Duodenal mucosa (tissue), 2 donors: ENCODE results near the gene ASXL1.

Experiments
- H3K27ac ChIP-seq: one replicate; pipeline ENCODE4 v1.7.0; 2013; ENCODE audit warnings: low read depth, low read length
- H3K27me3 ChIP-seq, 2 donors: one replicate each; pipeline ENCODE4 v1.7.0; 2013; ENCODE audit warnings: low read length in 2 of 2, control low read depth in 1 of 2; ENCODE audit not compliant: insufficient read depth in 2 of 2, control insufficient read depth in 1 of 2
- H3K36me3 ChIP-seq, 2 donors: one replicate each; pipeline ENCODE4 v1.7.0; 2013; ENCODE audit warnings: low read length in 2 of 2, control low read depth in 1 of 2; ENCODE audit not compliant: insufficient read depth in 2 of 2, control insufficient read depth in 1 of 2
- H3K4me1 ChIP-seq, 2 donors: one replicate each; pipeline ENCODE4 v1.7.0; 2013; ENCODE audit warnings: low read length in 2 of 2, control low read depth in 1 of 2; ENCODE audit not compliant: insufficient read depth in 2 of 2, control insufficient read depth in 1 of 2
- H3K4me3 ChIP-seq, 2 donors: one replicate each; pipeline ENCODE4 v1.7.0; 2013; ENCODE audit warnings: low read length in 2 of 2, low read depth in 1 of 2
- H3K9ac ChIP-seq, 2 donors: one replicate each; pipeline ENCODE4 v1.7.0; 2013; ENCODE audit warnings: low read length in 2 of 2, low read depth in 1 of 2
- H3K9me3 ChIP-seq, 2 donors: one replicate each; pipeline ENCODE4 v1.7.0; 2013; ENCODE audit warnings: low read length in 2 of 2, control low read depth in 1 of 2; ENCODE audit not compliant: control insufficient read depth in 1 of 2

The ASXL1 gene

DNA sequence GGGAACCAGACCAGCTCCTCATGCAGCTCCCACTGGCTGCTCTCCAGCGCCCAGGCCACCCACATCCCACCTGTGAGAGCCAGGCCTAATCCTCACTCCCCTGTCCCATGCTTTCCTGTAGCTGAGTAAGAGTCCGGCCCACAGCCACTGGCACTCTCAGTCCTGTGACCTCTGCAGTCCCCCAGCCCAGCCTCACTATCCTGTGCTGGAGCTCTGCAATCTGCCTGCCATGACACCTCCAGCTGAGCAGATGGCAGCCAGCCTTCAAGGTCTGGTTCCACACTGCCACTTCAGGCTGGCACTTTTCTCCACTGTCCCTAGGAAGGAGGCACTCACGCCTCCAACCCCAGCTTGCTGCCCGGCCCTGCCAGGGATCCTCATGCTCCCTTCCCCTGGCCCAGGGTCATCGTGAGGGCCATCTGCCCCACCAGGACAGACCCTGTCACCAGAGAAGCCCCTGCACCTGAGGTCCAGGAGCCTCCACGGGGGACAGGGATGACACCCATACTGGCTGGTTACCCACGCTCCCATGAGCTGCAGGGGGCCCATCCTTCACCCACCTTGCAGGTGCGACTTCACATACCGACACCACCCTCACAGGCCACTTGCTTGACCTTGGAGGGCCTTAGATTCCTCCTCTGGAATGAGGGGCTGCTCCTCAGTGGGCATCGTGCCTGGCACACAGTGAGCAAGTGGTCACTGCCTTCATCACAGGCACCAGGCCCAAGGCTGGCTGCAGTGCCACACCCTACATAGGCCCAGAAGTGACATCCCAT is 100.1 kb downstream of the ASXL1 start:
- H3K4me3 ChIP-seq, result no peak overlapping the region

DNA sequence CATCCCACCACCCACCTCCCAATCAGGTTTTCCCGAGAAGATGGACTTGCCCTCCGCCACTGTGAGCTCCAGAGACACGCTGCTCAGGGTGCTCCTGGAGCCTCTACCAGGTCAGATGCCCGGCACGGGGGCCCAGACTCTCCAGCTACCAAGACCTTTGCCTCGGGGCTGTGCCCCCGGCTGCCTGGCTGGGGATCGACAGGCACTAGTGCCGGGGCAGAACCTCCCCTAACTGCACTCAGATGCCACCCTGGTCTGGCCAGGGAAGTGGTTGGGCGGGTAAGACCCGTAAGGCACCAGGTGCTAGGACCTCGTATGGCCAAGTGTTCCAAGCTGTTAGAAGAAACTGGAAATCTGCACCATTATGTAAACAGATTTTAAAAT is 100.7 kb downstream of the ASXL1 start:
- Histone ChIP-seq H3K27ac (no peak overlapping the region), H3K9ac (no peak overlapping the region), H3K27me3 (no peaks in the 10 kb centered on the region), H3K36me3 (peaks cover 26 to 46% of the 10 kb centered on the region in 2 donors), H3K4me3 (no peak overlapping the region), H3K9me3 (no peaks in the 10 kb centered on the region), H3K4me1 (peaks cover 16 to 21% of the 10 kb centered on the region in 2 donors)

More for the DNA sequence above, 100.1 kb downstream of the ASXL1 start:
- H3K4me1 ChIP-seq, result peaks cover 10 to 15% of the 10 kb centered on the region in 2 donors
- no peaks in the 10 kb centered on the region for H3K27me3 ChIP-seq
- no peak overlapping the region for H3K27ac ChIP-seq
- H3K36me3 ChIP-seq, result peaks cover 28 to 52% of the 10 kb centered on the region in 2 donors
- no peaks in the 10 kb centered on the region for H3K9me3 ChIP-seq
- no peak overlapping the region for H3K9ac ChIP-seq

DNA sequence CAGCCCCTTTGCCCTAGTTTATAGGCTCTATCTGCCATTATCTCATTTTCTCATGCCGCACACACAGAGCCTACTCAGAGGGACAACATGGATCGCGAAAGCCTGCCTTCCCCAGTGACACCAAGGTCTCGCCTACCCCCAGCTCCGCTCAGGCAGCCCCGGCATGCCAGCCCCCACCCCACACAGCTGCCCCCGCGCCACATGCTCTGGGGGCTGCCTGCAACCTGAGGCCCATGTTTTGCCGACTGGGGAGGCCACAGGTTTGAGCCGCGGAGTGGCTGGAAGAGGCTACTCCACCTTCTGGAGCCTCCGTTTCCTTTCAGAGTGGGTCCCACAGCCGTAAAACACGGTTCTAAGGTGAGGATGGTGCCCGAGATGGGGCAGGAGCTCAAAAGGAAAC is 102.1 kb downstream of the ASXL1 start:
- H3K36me3 ChIP-seq, result peaks cover 19 to 32% of the 10 kb centered on the region in 2 donors
- H3K4me1 ChIP-seq, result peaks cover 30 to 35% of the 10 kb centered on the region in 2 donors

DNA sequence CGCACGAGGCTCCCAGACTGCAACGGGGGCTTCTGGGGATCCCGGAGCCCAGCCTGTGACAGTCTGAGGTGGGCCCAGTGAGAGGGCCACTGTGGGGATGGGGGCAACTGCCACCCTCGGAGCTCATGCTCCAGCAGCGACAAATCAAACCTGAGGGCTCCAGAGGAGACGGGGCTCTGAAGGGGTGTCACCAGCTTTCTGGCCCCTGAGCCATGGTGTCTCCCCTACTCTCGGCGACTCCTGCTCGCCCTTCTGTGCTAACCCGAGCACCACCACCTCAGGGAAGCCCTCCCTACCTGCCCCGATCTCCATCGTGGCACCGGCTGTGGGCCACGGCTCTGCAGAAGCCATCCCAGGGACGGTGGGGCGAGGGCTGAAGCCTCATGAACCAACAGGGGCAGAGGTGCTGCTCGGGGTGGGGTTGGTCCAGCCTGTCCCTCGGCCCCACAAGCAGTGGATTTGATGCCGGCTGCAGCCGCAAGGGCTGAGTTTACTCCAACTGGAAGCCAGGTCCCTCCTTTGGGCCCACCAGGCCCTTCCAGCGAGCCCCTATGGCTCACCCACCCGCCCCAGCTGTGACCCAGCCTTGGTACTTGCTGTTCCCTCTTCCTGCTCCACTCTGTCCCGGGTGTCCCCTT is 102.7 kb downstream of the ASXL1 start:
- Histone ChIP-seq H3K9me3 (no peaks in the 10 kb centered on the region), H3K4me3 (no peak overlapping the region), H3K9ac (no peak overlapping the region), H3K36me3 (peaks cover 13 to 26% of the 10 kb centered on the region in 2 donors), H3K27me3 (no peaks in the 10 kb centered on the region), H3K4me1 (peaks cover 36 to 41% of the 10 kb centered on the region in 2 donors), H3K27ac (no peak overlapping the region)

More for the DNA sequence above, 102.1 kb downstream of the ASXL1 start:
- H3K9me3 ChIP-seq, result no peaks in the 10 kb centered on the region
- H3K27ac ChIP-seq, result no peak overlapping the region
- H3K9ac ChIP-seq, result no peak overlapping the region
- H3K4me3 ChIP-seq, result no peak overlapping the region
- no peaks in the 10 kb centered on the region for H3K27me3 ChIP-seq

DNA sequence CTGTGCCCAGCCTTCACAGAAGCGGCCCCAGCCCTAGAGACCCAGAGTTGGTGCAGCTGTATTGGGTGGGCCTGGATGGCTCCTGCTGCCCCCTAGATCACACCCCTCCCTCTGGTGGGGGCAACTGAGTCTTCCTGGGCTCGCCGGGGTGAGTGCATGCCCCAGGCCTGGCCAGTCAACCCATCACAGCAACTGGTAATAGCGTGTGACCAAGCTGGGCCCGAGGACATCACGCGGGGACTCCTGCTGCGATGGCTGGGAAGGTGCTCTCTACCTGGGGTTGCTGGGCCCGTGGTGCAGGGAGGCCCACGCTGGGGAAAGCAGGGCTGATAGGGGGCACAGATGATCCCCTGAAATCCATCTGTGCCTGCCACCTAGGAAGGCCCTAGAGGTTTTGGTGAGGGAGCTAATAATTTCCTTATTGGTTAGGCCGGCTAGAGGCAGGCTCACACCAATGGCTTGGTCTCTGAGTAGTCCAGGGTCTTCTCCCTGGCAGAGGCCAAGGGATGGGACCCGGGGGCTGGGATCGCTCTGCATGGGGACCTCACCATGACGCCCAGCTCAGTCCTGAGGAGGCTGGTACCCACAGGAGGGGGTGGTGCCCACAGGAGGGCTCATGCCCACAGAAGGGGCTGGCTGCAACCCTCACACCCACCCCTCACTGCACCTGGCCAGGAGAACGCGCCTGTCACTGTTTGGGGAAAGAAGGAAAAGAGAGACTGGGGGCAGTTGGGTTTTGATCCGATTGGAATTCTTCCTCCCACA is 103.9 kb downstream of the ASXL1 start:
- Histone ChIP-seq H3K36me3 (peaks cover 12 to 19% of the 10 kb centered on the region in 2 donors), H3K4me1 (peaks cover 46 to 53% of the 10 kb centered on the region in 2 donors), H3K27me3 (no peaks in the 10 kb centered on the region), H3K4me3 (no peak overlapping the region), H3K27ac (no peak overlapping the region), H3K9ac (no peak overlapping the region), H3K9me3 (no peaks in the 10 kb centered on the region)

DNA sequence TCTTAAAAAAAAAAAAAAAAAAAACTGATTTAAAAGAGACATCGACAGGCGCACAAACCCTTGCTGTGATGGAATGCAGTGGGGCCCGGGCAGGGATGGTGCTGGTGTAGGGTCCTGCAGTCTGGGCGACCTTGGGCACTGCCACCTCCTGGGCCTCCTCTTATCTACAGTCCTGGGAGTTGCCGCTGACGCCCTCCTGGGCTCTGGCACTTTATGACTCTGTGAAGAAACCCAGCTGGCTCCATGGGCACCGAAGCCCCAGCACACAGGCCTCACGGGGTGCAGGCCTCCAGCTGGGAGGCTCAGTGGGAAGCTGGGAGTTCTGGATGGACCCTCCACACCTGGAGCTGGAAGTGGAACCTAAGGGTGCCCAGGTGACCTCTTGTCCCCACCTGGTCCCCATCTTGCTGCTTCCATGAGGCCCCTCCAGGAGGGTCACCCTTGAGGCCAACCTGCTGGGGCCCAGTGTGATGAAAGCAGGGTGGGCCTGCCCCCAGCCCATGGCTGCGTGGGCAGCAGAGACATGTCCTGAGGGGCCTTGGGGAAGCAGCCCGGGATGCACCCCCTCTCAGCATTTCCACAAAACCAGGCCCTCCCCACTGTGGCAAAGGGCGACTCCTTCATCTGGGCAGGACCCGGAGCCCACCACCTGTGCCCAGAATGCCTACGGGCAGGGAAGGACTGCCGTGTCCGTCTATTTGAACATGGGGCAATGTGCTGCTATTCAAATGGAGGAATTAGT is 104.9 kb downstream of the ASXL1 start:
- Histone ChIP-seq H3K4me3 (peak overlapping the region; percentile 21 to 50), H3K4me1 (peaks cover 57 to 59% of the 10 kb centered on the region in 2 donors), H3K9ac (peak overlapping the region; percentile 72 to 73), H3K27ac (peak overlapping the region; percentile 80), H3K27me3 (no peaks in the 10 kb centered on the region), H3K9me3 (no peaks in the 10 kb centered on the region), H3K36me3 (peaks cover 12 to 19% of the 10 kb centered on the region in 2 donors)

DNA sequence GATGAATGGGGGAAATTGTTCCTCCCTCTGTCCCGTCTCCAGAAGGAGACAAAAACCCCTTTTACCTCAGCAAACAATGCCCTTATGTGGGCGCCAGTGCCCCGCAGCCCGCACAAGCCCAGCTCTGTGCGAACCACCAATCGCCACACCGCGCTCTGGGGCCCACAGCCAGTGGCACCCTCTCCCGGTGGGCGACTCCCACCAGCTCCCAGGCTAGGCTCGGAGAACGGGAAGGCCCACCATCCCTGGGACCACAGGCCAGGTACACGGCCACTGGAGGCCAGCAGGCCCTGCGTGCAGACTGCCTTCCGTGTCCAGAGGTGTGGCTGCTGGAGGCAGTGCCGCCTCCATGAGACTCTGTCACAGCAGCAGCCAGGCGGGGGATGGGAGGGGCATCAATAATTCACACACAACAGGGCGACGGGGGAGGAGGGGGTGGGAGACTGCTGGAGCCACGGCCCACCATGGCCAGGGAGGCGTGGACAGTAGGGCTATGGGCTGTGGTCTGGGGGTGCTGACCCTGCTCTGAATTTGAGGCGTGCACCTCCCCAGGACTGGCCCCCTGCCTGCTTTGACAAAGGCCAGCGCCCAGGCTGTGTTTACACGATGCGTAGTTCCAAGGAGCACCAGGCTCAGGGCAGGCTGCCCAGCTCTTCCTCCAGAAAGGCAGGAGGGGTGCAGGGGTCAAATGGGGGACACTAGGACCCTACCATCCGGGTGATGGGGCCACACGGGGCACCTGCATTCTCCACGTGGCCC is 105.7 kb downstream of the ASXL1 start:
- peak overlapping the region; percentile 21 to 50 for H3K4me3 ChIP-seq
- peak overlapping the region; percentile 80 for H3K27ac ChIP-seq

DNA sequence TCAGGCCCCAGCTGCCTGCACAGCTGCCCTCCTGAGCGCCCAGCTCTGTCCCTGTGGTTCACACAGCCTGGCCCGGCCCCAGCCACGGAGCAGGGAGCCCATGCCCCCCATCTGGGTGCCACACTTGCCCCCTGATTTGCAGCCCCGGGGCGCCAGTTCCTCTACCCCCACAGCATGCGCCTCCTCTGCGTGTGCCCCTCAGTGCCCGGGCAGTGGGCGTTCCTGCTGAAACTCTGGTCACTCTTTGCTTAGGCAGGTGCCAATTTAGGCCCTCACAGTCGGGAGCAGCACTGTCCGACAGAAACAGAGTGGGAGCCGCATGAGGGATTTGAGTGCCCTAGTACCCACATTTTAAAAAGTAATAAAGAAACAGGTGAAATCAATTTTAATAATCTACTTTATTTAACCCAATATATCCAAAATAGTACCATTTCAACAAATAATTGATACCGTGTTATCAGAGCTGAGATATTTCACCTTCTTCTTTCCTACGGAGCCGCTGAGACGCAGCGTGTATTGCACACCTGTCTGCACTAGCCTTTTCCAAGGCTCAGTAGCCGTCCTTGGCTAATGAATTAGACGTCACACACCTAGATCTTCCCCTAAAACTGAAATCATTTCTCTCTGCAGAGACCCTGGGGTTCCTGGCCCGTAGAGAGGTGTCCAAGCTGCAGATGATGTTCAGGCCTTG is 106.4 kb downstream of the ASXL1 start:
- peak overlapping the region; percentile 72 to 73 for H3K9ac ChIP-seq
- no peaks in the 10 kb centered on the region for H3K27me3 ChIP-seq
- H3K4me1 ChIP-seq, result peaks cover 60 to 69% of the 10 kb centered on the region in 2 donors
- peak overlapping the region; percentile 80 for H3K27ac ChIP-seq
- peaks cover 6 to 14% of the 10 kb centered on the region in 2 donors for H3K36me3 ChIP-seq
- no peaks in the 10 kb centered on the region for H3K9me3 ChIP-seq
- H3K4me3 ChIP-seq, result peak overlapping the region in 1 of 2 donors; percentile 15

More for the DNA sequence above, 105.7 kb downstream of the ASXL1 start:
- H3K4me1 ChIP-seq, result peaks cover 60 to 65% of the 10 kb centered on the region in 2 donors
- no peaks in the 10 kb centered on the region for H3K27me3 ChIP-seq
- peaks cover 6 to 14% of the 10 kb centered on the region in 2 donors for H3K36me3 ChIP-seq
- H3K9me3 ChIP-seq, result no peaks in the 10 kb centered on the region
- H3K9ac ChIP-seq, result peak overlapping the region; percentile 72 to 73
